Measurements from ENCODE around the gene BPIFB2. TPM values are rescaled to one million over a fixed set of nuclear protein-coding genes. Genes with fewer than 3 reads are reported as not detected.

The BPIFB2 gene
- polyA plus RNA-seq, 1 of the 3 experiments (the other 2 are of a cell fraction) = not detected

DNA sequence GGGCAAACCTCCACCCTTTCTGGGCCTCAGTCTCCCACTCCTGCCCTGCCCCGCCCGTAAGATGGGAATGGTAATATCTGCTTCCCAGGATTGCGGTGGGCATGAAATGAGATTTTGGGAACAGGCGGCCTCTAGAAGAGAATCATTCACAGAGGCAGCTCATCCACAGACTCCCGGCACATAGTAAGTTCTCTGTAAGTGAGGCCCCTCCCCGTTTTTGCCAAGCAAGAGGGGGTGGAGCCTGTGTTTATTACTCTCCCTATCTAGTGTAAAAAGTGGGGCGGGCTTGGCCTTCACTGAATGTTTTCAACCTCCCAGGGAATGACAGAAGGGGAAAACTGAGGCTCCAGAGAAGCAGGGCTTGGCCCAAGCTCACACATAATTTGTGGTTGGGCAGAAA is 23.3 kb upstream of the BPIFB2 start (continued):
- TF ChIP-seq, protein P1, sequence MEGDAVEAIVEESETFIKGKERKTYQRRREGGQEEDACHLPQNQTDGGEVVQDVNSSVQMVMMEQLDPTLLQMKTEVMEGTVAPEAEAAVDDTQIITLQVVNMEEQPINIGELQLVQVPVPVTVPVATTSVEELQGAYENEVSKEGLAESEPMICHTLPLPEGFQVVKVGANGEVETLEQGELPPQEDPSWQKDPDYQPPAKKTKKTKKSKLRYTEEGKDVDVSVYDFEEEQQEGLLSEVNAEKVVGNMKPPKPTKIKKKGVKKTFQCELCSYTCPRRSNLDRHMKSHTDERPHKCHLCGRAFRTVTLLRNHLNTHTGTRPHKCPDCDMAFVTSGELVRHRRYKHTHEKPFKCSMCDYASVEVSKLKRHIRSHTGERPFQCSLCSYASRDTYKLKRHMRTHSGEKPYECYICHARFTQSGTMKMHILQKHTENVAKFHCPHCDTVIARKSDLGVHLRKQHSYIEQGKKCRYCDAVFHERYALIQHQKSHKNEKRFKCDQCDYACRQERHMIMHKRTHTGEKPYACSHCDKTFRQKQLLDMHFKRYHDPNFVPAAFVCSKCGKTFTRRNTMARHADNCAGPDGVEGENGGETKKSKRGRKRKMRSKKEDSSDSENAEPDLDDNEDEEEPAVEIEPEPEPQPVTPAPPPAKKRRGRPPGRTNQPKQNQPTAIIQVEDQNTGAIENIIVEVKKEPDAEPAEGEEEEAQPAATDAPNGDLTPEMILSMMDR (IDR thresholded peaks at IDR 0.05) = no peak
- TF ChIP-seq TAF1 (IDR thresholded peaks at IDR 0.05; ENCODE audit: borderline replicate concordance, low read depth, low read length) = no peak
- TF ChIP-seq, protein P2, sequence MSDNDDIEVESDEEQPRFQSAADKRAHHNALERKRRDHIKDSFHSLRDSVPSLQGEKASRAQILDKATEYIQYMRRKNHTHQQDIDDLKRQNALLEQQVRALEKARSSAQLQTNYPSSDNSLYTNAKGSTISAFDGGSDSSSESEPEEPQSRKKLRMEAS (IDR thresholded peaks at IDR 0.05; ENCODE audit: low read depth) = no peak
- no peak for TF ChIP-seq NFIC (IDR thresholded peaks at IDR 0.05; ENCODE audit: borderline replicate concordance)
- TF ChIP-seq EZH2phosphoT487 (IDR thresholded peaks at IDR 0.05; ENCODE audit: borderline replicate concordance, low read depth) = no peak

DNA sequence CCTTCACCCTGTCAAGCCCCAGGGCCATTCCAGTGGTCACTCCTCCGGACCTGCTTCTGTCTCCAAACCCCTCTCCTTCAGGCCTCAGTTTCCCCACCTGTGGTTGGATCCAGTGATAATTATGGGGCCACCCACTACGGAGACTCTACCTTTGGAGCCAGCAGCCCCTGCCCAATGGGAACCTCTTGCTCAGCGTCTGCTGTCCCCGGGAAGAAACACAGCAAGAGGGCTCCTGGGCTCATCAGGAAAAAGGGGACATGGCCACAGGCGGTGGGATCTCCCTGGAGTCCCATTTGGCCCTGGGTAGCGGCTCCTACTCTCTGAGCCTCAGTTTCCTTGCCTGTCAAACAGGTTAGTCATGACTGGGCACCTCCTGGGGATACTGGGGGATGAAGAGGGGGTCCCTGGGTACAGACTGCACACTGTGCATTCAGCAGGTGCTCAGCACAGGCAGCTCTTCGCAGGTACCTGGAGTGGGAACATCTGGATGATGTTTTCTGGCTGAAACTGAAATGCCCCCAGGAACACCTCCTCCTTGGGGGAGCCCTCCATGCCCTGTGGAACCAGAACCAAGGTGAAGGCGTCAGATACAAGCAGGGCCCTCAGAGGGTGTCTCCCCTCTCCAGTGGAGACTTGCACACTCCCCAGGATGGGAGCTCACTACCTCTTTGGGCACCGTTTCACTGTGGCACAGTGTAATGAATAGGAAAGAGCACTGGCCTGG is 22.7 kb upstream of the BPIFB2 start:
- Histone ChIP-seq H3K4me3 (ENCODE audit: low read depth in 2 of 2, low read length in 1 of 2) (no peak overlapping the region), H4K20me1 (ENCODE audit: insufficient read depth) (no peaks in the 10 kb centered on the region), H3K9ac (no peak overlapping the region), H3F3A (replicated peaks; ENCODE audit: insufficient read depth) (no peaks in the 10 kb centered on the region), H2AFZ (ENCODE audit: low read depth) (no peak overlapping the region), H3K4me2 (no peak overlapping the region), H3K36me3 (replicated peaks in 1 of 2; ENCODE audit: control insufficient read depth in 1 of 2, insufficient read depth in 2 of 2, low read length in 1 of 2) (no peaks in the 10 kb centered on the region), H3K27ac (ENCODE audit: low read depth in 2 of 2, low read length in 1 of 2) (no peak overlapping the region), H3K4me1 (ENCODE audit: control insufficient read depth in 1 of 2, insufficient read depth in 2 of 2, low read depth in 1 of 2, low read length in 1 of 2) (peaks cover 0 to 3% of the 10 kb centered on the region in 2 experiments; a peak in 1 of 4 replicates), H3K9me2 (no peaks in the 10 kb centered on the region), H3K27me3 (ENCODE audit: insufficient read depth) (no peaks in the 10 kb centered on the region), H3K9me3 (no peaks in the 10 kb centered on the region), H3K79me2 (ENCODE audit: insufficient read depth) (no peaks in the 10 kb centered on the region)
- ChIA-PET POLR2A (no interaction called here), CTCF (interaction anchor here (0.9 kb wide), 1 partner anchor 67 kb away, joined by 3 read pairs; no protein-coding TSS in a partner anchor)
- DNase-seq = no peak
- WGBS (ENCODE audit: low lambda C conversion rate) = 20% methylated on average over 8 of the region's 9 CpGs
- TF ChIP-seq RAD21 (IDR thresholded peaks at IDR 0.05; ENCODE audit: low read length) (no peak), GATA2 (CRISPR knock-in tag; IDR thresholded peaks at IDR 0.05) (no peak), GABPA (IDR thresholded peaks at IDR 0.05; ENCODE audit: low read depth) (no peak), TEAD4 (IDR thresholded peaks at IDR 0.05; ENCODE audit: borderline replicate concordance, insufficient read depth) (no peak), EP300 (IDR thresholded peaks at IDR 0.05; ENCODE audit: borderline replicate concordance in 1 of 2, low read depth in 1 of 2, low read length in 1 of 2) (no peak), RCOR1 (IDR thresholded peaks at IDR 0.05; ENCODE audit: low read length) (no peak), RXRA (IDR thresholded peaks at IDR 0.05; ENCODE audit: borderline replicate concordance, low read depth) (no peak), FOXJ3 (CRISPR knock-in tag; IDR thresholded peaks at IDR 0.05) (no peak), ELF1 (IDR thresholded peaks at IDR 0.05) (no peak), JUND (IDR thresholded peaks at IDR 0.05) (no peak), CHD2 (IDR thresholded peaks at IDR 0.05; ENCODE audit: low read length, partially characterized antibody) (no peak)
- TF ChIP-seq, protein P3, sequence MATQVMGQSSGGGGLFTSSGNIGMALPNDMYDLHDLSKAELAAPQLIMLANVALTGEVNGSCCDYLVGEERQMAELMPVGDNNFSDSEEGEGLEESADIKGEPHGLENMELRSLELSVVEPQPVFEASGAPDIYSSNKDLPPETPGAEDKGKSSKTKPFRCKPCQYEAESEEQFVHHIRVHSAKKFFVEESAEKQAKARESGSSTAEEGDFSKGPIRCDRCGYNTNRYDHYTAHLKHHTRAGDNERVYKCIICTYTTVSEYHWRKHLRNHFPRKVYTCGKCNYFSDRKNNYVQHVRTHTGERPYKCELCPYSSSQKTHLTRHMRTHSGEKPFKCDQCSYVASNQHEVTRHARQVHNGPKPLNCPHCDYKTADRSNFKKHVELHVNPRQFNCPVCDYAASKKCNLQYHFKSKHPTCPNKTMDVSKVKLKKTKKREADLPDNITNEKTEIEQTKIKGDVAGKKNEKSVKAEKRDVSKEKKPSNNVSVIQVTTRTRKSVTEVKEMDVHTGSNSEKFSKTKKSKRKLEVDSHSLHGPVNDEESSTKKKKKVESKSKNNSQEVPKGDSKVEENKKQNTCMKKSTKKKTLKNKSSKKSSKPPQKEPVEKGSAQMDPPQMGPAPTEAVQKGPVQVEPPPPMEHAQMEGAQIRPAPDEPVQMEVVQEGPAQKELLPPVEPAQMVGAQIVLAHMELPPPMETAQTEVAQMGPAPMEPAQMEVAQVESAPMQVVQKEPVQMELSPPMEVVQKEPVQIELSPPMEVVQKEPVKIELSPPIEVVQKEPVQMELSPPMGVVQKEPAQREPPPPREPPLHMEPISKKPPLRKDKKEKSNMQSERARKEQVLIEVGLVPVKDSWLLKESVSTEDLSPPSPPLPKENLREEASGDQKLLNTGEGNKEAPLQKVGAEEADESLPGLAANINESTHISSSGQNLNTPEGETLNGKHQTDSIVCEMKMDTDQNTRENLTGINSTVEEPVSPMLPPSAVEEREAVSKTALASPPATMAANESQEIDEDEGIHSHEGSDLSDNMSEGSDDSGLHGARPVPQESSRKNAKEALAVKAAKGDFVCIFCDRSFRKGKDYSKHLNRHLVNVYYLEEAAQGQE (IDR thresholded peaks at IDR 0.05; ENCODE audit: low read depth, low read length) = no peak
- TF ChIP-seq, protein P1 (IDR thresholded peaks at IDR 0.05) = no peak
- TF ChIP-seq, protein P4, sequence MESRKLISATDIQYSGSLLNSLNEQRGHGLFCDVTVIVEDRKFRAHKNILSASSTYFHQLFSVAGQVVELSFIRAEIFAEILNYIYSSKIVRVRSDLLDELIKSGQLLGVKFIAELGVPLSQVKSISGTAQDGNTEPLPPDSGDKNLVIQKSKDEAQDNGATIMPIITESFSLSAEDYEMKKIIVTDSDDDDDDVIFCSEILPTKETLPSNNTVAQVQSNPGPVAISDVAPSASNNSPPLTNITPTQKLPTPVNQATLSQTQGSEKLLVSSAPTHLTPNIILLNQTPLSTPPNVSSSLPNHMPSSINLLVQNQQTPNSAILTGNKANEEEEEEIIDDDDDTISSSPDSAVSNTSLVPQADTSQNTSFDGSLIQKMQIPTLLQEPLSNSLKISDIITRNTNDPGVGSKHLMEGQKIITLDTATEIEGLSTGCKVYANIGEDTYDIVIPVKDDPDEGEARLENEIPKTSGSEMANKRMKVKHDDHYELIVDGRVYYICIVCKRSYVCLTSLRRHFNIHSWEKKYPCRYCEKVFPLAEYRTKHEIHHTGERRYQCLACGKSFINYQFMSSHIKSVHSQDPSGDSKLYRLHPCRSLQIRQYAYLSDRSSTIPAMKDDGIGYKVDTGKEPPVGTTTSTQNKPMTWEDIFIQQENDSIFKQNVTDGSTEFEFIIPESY (IDR thresholded peaks at IDR 0.05; ENCODE audit: borderline replicate concordance, low read depth) = no peak
- TF ChIP-seq, protein P2 (IDR thresholded peaks at IDR 0.05; ENCODE audit: low read depth) = no peak

Data from SK-N-SH (cell line).